Endothelial cell (in vitro differentiated cells): ENCODE data around the gene TP63. TPM values are rescaled to one million over a fixed set of nuclear protein-coding genes. Genes with fewer than 3 reads are reported as not detected.

ENCODE experiments used
- DNase-seq: peaks from one replicate; pipeline ENCODE4 v3.0.0; 2021; ENCODE audit warnings: low spot score
- H3K27ac Mint-ChIP-seq: one replicate; pipeline ENCODE4 v1.8.0; 2021; ENCODE audit warnings: mixed read lengths, inconsistent platforms; ENCODE audit not compliant: unreplicated experiment
- H3K27me3 Mint-ChIP-seq: one replicate; pipeline ENCODE4 v1.8.0; 2021; ENCODE audit warnings: mild to moderate bottlenecking, moderate library complexity, mixed read lengths, inconsistent platforms; ENCODE audit not compliant: unreplicated experiment
- H3K36me3 Mint-ChIP-seq: one replicate; pipeline ENCODE4 v1.8.0; 2021; ENCODE audit warnings: mild to moderate bottlenecking, low read depth, mixed read lengths, inconsistent platforms; ENCODE audit not compliant: unreplicated experiment
- H3K4me1 Mint-ChIP-seq: one replicate; pipeline ENCODE4 v1.8.0; 2021; ENCODE audit warnings: mild to moderate bottlenecking, mixed read lengths, inconsistent platforms; ENCODE audit not compliant: unreplicated experiment
- H3K4me3 Mint-ChIP-seq: one replicate; pipeline ENCODE4 v1.8.0; 2021; ENCODE audit warnings: mild to moderate bottlenecking, mixed read lengths, inconsistent platforms; ENCODE audit not compliant: unreplicated experiment
- H3K9me3 Mint-ChIP-seq: one replicate; pipeline ENCODE4 v1.8.0; 2021; ENCODE audit warnings: mixed read lengths, inconsistent platforms; ENCODE audit not compliant: unreplicated experiment
- CTCF ChIP-seq: fragments of 200-600 bp; sonication (generic); IDR thresholded peaks from one replicate; pipeline ENCODE4 v1.5.0; 2021; ENCODE audit warnings: antibody characterized with exemption; ENCODE audit not compliant: unreplicated experiment
- total RNA-seq: library from RNA; stranded (reverse); fragmentation: NEBNext Ultra II Directional; extraction: Animal tissue kit (Norgen Biotek cat#: 25700); gene quantifications from one replicate; pipeline ENCODE4 v1.2.1, GENCODE V29; 2021; ENCODE audit not compliant: unreplicated experiment

Gene TP63
- total RNA-seq, 1 donor from 2014 or later: 1.0 TPM

DNA sequence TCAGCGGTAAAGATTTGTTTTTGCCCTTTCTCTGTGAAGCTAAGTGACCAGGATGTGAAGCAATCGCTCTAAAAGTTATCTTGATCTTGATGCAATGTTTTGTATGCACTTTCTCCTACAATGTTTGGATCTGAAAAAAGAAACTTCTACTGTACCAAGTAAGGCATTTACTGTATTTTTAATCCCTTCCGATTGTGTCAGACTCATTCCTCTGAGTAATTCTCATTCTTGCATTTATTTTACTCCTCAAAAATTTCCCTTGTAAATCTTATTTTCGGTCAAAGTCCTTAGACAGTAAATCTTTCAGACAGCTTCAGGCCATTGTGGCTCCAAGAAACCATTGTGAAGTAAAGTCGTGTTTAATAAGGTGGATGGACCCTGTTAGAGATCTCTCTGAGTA lies 141.9 kb downstream of the TP63 start:
- TF ChIP-seq CTCF: no peak
- Mint-ChIP-seq H3K36me3 (no peaks in the 10 kb centered on the region), H3K4me1 (peaks cover 29% of the 10 kb centered on the region), H3K4me3 (no peak overlapping the region), H3K9me3 (no peaks in the 10 kb centered on the region), H3K27me3 (peaks cover 2% of the 10 kb centered on the region), H3K27ac (no peak overlapping the region)
- DNase-seq: no peak

- Mint-ChIP-seq H3K27me3 (peaks cover 2% of the 10 kb centered on the region), H3K27ac (peak overlapping the region; percentile 93), H3K4me1 (peaks cover 29% of the 10 kb centered on the region), H3K36me3 (peaks cover 4% of the 10 kb centered on the region), H3K9me3 (no peaks in the 10 kb centered on the region), H3K4me3 (peak overlapping the region; percentile 2)
- no peak for TF ChIP-seq CTCF
- no peak for DNase-seq
These were observed 145.1 kb downstream of the TP63 start for GRCh38 chr3:189776149-189776824.

DNA sequence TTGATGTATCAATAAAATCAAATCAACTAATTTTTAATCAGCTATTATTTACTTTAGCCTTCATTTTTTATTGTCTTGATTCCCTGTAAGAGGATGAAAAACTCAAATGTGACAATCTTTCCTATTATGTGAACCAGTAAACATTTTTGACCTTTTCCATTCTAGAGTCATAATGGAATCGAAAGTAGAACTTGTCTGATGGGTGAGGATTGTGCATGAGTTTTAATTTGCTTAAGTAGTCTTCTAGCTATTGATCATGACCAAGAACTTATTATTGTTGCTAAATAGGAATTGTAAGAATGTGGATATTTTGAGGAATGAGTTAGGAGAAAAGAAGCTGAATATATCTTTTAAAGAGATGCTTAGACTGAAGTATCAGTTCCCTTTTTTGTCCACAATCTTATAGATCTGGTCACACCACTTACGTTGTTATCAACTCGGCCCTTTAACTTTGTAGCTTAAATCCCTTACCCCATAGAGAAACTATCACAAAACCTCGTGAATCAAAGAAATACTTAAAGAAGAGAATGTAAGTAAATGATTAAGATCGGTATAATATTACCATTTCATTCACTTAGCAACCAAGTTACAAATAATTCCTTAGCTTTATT lies 147.3 kb downstream of the TP63 start:
- peaks cover 2% of the 10 kb centered on the region for H3K27me3 Mint-ChIP-seq
- TF ChIP-seq CTCF: no peak
- peaks cover 26% of the 10 kb centered on the region for H3K4me1 Mint-ChIP-seq
- H3K27ac Mint-ChIP-seq: no peak overlapping the region
- peaks cover 4% of the 10 kb centered on the region for H3K36me3 Mint-ChIP-seq
- H3K9me3 Mint-ChIP-seq: no peaks in the 10 kb centered on the region
- no peak for DNase-seq
- no peak overlapping the region for H3K4me3 Mint-ChIP-seq

DNA sequence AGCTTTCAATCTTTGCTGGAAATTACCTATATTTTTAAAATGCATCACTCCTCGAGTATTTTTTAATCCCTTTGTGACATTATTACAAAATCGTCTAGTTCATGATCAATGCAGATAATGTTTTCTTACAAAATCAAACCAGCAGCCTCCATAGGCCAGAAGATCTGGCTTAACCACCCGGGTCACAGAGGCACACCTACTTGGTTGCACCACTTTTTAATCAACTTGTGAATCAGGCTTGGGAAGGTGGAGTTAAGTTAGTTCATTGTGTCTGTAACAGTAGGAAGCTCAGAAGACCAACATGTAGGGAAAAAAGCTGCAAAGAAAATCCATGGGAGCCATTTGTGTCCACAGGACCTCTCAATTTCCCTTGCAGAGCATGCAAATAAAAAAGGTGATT lies 148.0 kb downstream of the TP63 start:
- Mint-ChIP-seq H3K27ac (no peak overlapping the region), H3K4me3 (no peak overlapping the region), H3K4me1 (peaks cover 26% of the 10 kb centered on the region), H3K27me3 (peaks cover 2% of the 10 kb centered on the region), H3K9me3 (no peaks in the 10 kb centered on the region), H3K36me3 (peaks cover 4% of the 10 kb centered on the region)
- no peak for DNase-seq
- no peak for TF ChIP-seq CTCF

DNA sequence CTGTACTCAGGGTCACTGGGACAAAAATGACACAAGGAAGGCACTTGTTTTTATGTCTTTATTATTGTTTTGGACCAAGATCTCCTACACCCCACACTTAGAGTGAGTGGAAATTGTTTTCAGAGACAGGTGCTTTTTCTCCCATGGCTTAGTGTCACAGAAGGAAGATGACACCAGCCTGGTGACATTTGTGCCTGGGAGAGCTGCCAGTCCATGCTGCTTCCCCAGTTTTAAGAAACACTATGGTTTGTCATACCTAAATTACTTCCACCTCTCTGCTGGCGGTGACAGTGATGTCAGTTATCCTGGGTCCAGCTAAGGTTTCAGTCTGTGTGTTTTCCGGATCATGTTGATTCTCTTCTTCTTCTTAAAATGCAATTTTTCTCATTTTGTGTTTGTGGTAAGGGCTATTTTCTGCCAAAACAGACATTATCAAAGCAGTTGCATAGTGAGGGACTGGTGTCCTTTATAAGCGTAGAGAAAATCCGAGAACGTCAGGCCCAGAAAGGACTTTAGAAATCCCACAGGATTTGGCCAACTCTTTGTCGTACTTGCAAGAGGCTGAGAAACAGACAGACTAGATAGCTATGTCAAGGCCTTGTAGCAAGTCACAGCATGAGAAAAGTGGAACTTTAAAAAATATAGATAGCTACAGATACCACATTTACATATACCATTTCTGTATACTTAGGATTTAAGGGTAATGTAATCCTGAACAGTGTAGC lies 149.5 kb downstream of the TP63 start:
- Mint-ChIP-seq H3K4me1 (peaks cover 22% of the 10 kb centered on the region), H3K27ac (no peak overlapping the region), H3K36me3 (peaks cover 4% of the 10 kb centered on the region), H3K9me3 (no peaks in the 10 kb centered on the region), H3K4me3 (no peak overlapping the region), H3K27me3 (peaks cover 2% of the 10 kb centered on the region)
- TF ChIP-seq CTCF: no peak
- DNase-seq: no peak
